ENCODE data around the gene EME2.

The EME2 gene

DNA sequence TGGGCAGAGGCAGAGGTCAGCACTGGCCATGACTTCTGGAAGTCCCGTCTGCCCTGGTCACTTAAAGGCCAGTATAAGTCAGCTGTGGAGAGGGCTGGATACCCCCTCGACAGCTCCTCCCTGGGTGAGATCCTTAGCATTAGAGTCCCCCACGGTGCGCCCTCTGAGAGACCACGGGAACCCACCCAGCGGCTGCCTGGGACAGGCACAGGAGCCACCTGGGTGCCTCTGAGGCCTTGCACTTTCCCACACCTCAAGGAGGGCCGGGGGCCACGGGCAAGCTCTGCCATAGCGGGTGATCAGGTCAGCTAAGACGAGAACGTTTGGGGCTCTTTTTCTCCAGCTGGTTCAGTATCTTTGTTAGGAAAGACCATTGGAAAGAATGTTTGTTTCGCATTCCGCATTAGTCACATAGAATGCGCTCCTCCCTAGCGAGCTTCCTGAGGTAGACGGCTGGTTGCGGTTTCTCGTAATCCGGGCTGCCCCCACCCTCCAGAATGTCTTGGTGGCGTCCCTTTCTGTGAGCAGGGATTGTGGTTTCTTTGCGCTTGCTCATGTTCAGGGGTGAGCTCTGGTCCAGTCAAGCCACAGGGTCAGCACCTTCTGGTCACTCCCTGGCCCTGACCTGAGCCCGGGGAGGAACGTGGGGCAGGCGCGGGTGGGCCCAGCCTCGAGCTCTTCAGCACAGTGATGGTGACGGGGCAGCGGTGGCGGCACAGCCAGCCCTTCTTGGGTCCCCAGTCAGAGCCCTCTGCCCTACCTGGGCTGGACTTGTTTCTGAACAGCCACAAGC is 26.5 kb upstream of the EME2 start:
- DNase-seq: no peak

DNA sequence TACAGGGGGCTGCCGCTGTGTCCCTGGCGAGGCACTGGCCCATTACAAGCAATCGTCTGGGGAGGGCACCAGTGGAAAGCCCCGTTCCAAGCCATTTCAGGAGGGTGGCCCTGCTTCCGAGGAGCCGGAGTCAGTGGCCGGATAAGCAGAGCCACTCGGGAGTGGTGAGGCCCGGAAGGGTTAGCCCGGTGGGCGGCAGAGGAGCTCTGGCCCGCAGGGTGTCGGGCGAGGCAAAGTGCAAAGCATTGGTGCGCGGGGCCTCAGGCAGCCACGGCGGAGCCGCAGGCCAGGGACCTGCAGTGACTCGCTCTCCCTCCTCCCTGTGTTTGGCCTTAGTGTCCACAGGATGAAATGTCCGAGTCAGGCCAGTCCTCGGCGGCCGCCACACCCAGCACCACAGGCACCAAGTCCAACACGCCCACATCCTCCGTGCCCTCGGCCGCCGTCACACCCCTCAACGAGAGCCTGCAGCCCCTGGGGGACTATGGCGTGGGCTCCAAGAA is 25.9 kb upstream of the EME2 start:
- no peak for DNase-seq

DNA sequence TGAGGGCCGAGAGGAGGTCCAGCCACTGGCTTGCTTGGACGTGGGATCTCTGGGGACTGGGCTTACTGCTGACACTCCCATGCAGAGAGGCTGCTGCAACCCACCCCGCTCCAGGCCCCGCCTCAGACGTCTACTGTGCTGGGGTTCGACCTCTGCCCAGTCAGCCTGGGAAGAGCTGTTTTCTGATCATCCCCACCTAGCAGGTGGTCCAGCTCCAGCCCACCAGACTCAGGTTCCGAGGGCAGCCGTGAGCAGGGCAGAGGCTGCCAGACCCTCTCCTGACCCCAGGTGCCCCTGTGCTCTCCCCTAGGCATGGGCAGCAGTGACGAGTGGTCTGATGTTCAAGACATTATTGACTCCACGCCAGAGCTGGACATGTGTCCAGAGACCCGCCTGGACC is 24.7 kb upstream of the EME2 start:
- no peak for DNase-seq

DNA sequence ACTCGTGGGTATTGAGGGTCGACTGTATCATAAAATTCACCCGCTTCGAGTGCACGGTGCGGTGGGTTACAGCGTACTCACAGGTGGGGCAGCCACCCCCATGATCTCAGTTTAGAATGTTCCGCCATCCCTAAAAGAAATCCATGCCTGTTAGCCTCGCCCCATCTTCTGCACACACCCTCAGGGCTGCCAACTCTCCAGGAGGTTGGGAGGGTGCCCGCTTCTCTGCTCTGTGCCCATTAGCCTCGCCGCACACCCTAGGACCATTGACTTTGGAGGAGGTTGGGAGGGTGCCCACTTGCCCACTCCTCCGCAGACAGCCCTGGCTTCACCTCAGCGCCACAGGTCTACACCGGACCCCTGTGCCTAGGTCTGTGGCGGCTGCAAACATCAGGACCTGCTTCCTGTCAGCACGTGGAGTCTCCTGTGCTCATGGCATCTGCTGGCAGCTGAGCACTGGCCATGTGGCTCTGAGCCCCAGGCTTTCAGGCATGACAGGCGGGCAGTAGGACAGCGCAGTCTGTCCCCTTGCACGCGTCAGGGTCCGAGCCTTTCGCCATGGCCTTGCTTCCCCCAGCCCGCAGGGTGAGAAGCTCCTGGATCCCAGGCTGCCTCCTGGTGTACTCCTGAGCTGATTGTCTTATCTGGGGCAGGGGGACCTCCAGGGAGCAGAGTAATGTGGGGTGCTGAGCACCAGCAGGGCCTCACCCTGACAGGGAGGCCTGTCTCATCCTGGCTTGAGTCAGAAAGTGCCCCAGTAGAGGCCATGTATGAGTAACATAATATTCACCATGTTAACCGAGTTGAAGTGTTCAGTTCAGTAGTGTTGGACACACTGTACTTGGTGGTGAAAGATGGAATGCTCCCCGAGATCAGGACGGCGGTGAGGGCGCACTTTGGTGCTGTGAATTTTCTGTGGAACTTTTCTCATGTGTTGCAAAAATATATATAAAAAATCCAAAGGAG is 23.2 kb upstream of the EME2 start:
- DNase-seq: no peak

DNA sequence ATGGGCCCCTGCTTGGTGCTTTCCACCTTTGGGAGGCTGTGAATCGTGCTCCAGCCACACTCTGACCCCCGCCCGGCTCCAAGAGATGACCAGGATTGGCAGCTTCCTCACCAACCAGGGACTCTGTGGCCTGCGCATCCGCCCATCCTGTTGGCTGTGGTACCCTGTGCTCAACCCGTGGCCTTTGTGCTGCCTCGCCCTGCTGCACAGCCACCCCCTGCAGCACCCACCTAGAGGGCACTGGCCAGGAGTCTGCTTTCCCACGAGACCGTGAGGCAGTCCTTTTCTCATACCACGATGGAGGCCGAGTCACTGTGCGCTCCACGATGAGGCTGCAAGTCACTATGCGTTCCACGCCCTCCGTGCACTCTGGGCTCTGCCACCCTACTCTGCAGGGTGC is 20.7 kb upstream of the EME2 start:
- no peak for DNase-seq

DNA sequence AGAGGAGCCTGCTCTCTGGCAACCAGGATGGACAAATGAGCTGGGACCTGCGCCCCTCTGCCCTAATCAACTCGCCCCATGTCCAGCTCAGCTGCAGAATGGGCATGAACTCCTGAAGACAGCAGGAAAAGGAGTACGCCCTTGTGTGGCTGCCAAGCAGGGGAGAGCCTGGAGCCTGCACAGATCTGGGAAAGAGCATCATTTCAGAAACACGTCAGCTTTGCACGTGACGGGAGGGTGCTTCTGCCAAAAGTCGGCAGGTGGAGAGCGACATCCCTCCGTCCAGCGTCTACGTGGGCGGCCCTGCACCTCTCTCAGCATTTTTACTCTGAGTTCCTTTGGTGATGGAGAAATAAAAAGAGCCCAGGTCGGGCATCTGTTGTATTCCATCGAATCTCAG is 19.8 kb upstream of the EME2 start:
- DNase-seq: no peak

DNA sequence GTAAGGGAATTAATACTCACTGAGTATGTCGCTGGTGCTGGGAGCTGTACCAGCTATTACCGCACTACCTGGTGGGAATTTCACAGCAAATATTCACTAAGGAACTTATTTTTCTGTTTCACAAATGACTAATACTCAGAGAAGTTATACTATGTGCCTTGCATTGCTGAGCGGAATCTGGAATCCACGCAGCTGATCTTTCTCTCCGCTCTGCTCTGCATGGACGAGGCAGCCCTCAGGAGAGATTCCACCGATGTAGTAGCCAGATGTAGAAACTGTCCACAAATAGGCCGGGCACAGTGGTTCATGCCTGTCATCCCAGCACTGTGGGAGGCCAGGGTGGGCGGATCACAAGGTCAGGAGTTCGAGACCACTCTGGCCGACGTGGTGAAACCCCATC is 18.4 kb upstream of the EME2 start:
- no peak for DNase-seq

DNA sequence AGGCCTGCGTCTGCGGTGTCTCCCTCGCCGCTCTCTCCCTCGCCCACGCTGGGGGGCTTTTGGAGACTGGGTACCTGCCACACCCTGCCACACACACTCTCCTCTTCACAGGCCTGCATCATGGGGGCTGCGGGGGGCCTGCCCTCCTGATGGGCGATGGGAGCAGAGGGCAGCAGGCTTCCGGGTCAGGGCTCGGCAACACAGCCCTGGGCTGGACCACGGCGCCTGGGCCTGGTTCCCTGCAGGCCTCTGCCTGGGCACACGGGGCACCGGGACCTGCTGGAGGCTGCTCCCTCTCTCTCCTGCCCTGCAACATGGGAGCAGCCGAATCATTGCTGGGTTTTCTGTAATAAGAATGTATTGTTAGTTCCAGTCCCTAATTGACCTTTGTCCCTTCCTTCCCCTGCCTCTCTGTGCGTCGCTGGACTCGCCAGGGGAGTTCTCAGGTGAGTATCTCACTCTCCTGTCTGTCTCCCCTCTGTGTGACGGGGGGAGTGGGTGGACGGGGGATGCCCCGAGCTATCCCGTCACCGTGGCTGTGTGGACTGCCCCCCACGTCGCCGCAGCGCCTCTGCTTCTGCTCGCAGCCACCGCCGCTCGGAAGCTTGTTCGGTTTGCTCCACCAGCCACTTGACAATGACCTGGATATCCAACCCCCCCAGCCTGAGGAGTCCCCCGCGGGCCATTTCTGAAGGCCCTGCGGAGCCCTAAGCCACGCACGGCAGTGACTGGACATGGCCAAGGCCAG is 14.7 kb upstream of the EME2 start:
- no peak for DNase-seq

DNA sequence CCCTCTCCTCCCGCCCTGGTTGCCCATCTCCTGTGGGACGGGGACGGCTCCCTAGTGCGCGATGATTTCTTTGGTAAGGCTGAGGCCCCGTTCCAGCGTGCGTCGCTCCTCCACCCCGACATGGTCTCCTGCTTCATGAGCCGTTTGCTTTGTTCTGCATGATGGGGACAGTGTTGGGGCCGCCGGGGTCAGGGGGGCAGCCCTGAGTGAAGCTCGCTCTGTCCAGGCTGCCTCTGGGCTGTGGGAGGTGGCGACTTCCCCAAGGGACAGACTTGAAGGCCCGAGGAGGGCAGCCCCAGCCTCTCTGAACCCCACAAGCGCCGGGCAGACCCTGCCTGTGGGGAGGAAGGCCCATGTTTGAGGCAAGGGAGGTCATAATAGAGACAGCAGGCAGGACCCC is 13.7 kb upstream of the EME2 start:
- no peak for DNase-seq

DNA sequence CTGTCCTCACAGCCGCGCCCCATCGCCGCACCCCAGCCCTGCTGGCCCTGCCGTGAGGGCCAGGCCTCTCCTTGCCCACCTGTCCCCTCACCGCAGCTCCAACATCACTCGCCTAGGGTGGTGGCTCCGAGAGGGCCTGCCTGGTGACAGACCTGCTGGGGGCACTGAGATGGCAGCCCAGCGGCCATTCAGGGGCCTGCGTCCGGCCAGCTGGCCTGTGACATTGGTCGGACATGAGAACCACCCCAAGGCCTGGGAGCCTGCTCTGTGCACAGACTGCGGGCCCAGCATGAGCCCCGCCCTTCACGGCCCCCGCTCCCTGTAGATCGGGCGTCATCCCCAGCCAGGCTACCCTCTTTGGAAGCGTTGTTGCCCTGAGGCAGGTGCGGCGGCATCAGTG is 13.1 kb upstream of the EME2 start:
- no peak for DNase-seq

DNA sequence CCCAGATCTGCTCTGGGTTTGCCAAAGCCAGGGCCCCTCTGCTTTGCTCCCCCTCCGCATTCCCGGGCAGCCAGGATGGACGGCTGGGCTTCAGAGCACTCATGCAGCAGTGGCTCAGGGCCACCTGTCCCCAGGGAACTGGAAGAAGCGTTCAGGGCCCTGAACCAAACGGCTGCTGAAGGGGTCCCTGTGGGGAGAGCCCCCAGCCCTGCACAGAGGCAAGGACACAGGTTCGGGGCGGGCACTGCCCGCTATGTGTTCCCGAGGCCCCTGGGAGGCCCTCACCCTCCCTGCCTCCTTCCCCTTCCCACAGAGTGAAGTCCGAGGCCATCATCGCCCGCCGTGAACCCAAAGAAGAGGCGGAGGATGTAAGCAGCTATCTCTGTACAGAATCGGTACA is 11.7 kb upstream of the EME2 start:
- no peak for DNase-seq

DNA sequence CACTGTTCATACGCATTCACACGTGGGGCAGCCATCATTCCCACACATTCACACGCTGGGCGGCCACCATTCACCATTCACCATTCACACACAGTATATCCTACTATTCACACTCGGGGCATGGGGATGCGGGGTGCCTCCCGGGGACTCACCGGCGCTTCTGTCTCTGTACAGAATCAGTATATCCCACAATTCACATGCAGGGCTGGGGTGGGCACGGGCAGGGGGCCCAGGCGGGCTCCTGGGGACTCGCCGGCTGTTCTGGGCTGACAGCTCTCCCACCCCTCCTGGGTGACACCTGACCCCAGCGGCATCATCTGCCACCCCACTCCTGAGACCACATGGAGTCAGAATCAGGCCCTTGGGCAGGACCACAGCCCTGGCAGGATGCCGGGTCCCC is 10.9 kb upstream of the EME2 start:
- no peak for DNase-seq

DNA sequence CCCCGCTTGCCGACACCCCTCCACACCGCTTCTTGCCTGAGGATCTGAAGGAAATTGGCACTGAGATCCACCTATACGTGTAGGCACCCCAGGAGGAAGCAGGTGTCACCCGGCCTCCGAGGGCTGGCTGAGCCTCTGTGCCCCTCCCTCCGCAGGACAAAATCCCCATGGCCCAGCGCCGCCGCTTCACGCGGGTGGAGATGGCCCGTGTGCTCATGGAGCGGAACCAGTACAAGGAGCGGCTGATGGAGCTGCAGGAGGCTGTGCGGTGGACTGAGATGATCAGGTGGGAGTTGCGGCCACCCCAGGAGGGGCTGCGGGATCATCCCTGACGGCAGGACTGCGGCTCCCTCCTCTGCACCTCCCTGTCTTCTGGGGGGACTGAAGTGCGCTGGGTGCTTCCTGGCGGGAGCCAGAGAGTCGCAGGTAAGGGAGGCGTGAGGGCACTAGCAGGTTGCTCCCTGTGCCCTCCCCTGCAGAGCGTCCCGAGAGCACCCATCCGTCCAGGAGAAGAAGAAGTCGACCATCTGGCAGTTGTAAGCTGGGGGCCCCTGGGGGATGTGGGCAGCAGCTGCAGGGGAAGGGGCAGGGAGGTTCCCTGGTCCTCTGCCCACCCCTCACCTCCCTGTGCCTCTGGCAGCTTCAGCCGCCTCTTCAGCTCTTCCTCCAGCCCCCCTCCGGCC is 10.3 kb upstream of the EME2 start:
- DNase-seq: no peak

DNA sequence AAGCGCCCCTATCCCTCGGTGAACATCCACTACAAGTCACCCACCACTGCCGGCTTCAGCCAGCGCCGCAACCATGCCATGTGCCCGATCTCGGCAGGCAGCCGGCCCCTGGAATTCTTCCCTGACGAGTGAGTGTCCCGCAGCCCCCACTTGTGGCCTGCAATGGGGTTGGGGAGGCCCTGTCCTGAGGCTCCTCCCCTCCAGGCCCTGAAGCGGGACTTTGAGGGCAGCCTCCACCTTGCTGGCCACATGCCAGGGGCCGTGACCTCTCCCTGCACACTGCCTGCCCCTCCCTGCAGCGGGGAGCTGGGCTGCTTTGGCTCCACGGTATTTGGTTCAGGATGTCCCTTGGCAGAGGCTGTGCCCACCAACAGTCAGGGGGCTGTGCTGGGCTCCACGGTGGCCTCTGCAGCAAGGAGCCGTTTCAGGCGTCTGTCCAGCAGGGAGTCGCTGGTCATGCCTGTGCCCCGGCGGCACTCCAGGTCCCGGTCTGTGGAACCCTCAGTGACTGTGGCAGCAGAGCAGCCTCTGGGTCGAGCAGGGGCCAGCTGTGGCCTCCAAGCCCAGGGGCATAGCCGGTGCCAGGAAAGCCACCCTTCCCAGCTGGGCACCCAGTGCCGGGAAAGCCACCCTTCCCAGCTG is 9.6 kb upstream of the EME2 start:
- no peak for DNase-seq

DNA sequence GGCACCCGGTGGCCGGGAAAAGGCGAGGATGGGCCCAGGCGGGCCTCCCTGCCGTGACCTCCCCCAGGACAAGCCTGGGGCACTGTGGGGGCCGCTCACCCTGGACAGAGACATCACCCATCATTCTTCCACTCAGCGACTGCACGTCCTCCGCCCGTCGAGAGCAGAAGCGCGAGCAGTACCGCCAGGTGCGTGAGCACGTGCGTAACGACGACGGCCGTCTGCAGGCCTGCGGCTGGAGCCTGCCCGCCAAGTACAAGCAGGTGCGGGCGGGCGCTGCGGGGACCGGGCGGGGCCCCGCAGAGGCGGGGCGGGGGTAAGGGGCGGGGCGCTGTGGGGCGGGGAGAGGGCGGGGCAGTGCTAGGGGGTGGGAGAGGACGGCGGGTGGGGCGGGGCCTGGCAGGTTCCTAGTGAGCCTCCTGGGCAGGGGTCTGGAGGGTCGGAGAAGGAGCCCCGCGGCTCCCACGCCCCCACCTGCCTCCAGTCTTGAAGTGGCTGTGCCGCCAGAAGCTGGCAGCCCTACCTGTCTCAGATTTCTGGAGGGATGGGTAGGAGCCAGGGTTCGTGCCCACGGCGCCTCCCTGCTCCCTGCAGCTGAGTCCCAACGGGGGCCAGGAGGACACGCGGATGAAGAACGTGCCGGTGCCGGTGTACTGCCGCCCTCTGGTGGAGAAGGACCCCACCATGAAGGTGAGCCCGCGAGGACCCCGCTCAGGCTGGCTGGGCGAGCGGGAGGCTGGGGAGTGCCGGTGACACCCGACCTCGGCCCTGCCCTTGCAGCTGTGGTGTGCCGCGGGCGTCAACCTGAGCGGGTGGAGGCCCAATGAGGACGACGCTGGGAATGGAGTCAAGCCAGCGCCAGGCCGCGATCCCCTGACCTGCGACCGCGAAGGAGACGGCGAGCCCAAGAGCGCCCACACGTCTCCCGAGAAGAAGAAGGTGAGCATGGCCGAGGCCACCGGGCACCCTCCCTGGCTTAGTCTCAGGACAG is 8.8 kb upstream of the EME2 start:
- DNase-seq: no peak

DNA sequence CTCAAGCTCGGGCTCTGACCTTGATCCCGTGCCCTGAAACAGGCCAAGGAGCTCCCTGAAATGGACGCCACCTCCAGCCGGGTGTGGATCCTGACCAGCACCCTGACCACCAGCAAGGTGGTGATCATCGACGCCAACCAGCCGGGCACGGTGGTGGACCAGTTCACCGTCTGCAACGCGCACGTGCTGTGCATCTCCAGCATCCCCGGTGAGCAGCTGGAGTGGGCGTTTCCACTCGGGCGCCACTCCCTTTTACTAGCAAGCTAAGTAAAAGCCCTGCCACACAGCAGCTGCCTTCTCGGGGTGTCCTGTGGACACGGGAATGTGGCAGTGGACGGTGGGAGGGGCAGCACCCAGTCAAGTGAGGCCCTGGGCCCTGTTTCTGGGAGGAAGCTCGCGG is 7.6 kb upstream of the EME2 start:
- no peak for DNase-seq

DNA sequence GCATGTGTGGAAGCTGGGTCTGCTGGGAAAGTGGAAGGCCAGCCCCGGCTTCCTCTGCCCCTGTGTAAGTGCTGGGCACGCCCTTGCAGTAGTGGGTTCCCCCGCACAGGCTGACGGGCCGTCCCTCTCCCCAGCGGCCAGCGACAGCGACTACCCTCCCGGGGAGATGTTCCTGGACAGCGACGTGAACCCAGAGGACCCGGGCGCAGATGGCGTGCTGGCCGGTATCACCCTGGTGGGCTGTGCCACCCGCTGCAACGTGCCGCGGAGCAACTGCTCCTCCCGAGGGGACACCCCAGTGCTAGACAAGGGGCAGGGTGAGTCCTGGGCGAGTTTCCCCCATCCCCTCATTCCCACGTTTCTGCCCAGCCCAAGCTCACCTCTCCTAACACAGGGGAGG is 6.8 kb upstream of the EME2 start:
- DNase-seq: no peak

DNA sequence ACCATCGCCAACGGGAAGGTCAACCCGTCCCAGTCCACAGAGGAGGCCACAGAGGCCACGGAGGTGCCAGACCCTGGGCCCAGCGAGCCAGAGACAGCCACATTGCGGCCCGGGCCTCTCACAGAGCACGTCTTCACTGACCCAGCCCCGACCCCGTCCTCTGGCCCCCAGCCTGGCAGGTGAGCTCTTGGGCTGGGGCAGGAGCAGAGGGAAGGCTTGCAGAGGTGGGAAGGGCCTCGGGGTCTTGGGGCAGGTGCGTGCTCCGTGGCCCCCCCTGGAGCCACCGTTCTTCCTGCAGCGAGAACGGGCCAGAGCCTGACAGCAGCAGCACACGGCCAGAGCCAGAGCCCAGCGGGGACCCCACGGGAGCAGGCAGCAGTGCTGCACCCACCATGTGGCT is 6.4 kb upstream of the EME2 start:
- DNase-seq: no peak

DNA sequence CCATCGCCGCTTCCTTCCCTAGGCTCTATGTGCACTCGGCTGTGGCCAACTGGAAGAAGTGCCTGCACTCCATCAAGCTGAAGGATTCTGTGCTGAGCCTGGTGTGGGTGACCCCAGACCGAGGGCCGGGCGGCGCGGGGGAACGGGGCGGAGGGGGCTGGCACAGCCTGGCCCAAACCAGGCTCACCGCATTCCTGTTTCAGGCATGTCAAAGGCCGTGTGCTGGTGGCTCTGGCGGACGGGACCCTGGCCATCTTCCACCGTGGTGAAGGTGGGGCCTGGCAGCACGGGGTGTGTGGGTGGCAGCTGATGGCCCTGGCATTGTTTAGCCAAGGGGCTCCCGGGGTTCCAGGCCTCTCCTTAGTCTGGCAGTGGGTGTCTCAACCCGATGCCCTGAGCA is 5.9 kb upstream of the EME2 start:
- DNase-seq: no peak

DNA sequence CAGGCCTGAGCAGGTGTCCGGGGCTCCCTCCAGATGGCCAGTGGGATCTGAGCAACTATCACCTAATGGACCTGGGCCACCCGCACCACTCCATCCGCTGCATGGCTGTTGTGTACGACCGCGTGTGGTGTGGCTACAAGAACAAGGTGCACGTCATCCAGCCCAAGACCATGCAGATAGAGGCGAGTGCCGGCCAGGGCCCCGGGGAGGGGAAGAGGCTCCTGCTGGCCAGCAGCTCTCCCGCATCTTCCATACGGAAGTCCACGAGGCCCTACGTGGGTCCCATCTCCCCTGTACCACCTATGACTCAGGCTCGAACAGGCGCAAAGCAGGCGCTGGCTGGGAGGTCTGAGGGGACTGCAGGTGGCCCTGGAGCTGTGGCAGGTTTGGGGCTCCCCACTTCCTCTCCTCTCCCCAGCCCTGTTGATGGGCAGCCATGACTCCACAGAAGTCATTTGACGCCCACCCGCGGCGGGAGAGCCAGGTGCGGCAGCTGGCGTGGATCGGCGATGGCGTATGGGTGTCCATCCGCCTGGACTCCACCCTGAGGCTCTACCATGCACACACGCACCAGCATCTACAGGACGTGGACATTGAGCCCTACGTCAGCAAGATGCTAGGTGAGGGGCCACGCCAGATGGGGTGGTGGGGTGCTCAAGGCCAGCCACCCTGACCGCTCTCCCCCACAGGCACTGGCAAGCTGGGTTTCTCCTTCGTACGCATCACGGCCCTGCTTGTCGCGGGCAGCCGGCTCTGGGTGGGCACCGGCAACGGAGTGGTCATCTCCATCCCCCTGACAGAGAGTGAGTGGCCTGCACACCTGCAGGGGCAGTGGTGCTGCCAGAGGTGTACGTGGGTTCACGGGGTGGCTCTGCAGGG is 5.3 kb upstream of the EME2 start:
- no peak for DNase-seq
